Renal cortical epithelial cell (primary cell): ENCODE results near the gene FUCA1. TPM values are rescaled to one million over a fixed set of nuclear protein-coding genes. Genes with fewer than 3 reads are reported as not detected.
A peak's percentile ranks its signal among the peaks of the same experiment; 100 is the strongest.

Experiments used
- DNase-seq: peaks from one replicate; pipeline ENCODE4 v3.0.0-alpha.2; 2011; ENCODE audit warnings: low read depth
- total RNA-seq: library from RNA; depleted of rRNA; stranded (reverse); fragments of >200 nt; gene quantifications from 2 replicates; pipeline ENCODE4 v1.2.3, GENCODE V29; 2014

FUCA1 gene
- total RNA-seq, 1 donor from 2014 or later: 153 TPM

- DNase-seq: no peak
Measured at GRCh38 chr1:23801876-23802275, 66.2 kb downstream of the FUCA1 start.

DNA sequence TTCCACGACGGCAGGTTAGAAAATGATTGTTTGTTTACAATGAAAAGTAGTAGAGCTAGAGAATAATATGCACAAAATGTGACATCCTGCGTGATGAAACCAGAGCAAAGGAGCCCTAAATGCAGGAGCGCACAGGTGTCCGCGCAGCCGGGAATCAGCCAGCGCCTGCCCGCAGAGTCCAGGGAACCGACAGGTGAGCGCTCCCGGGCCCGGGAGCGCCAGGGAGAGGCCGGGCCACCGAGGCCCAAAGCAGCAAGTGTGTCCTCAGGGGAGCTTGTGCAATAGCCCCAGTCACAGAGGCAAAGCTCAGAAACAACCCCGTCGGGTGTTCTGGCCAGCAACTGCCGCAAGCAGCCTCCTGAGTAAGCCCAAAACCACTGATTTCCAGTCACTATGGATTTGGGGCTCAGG, 66.7 kb downstream of the FUCA1 start:
- no peak for DNase-seq

- DNase-seq: peak; percentile 82
Measured at GRCh38 chr1:23800400-23801337, 67.4 kb downstream of the FUCA1 start, which contains the start of gene GALE. GALE (minus strand) TSS chr1:23800754; CDS start chr1:23799007, 1,747 bp downstream.

GRCh38 chr1:23799570-23800399, 68.3 kb downstream of the FUCA1 start:
- DNase-seq: peak; percentile 93

DNA sequence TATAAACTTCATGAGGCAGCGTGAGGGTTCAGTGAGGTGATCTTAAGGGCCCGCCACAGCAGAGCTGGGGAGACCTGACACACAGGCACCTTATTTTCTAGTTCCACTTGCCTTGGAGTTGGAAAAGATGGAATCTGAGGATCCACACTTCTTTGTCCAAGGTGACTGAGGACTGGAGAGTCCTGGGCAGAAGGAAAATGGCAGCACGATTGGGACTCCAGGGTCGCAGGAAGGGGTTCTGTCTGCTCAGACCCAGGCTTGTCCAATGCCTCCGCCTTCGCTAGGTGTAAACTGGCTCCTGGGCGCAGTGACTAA, 68.9 kb downstream of the FUCA1 start:
- no peak for DNase-seq

DNA sequence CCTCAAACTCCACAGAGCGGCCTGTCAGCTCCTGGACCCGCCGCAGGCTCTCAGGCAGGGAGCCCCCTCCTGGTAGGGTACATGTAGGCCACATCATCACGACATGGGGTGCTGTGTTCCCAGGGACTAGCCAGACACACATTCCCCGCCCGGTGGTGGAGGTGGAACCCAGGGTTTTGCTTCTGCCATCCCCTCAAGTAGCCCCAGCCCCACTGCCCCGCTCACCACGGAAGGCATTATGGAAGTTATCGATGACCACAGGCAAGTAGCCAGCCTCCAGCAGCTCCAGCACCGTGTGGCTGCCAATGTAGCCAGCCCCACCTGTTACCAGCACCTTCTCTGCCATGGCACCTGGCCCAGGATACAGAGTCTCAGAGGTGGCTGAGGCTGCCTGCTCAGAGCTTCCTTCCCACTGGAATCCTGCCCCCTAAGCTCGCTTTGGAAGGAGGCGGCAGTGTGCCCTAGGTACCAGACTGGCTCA, 69.4 kb downstream of the FUCA1 start:
- no peak for DNase-seq

GRCh38 chr1:23797478-23798448, 70.3 kb downstream of the FUCA1 start:
- DNase-seq: no peak

GRCh38 chr1:23796466-23797271, 71.4 kb downstream of the FUCA1 start:
- DNase-seq: no peak

- no peak for DNase-seq
Measured at GRCh38 chr1:23795676-23796465, 72.2 kb downstream of the FUCA1 start.

Other genes with a start within 250 kb of the FUCA1 start
- 806 and 852 TPM in 2 replicates for gene RPL11, start 176.5 kb downstream of the FUCA1 start, total RNA-seq
- gene ELOA, start 124.8 kb downstream of the FUCA1 start, total RNA-seq: 20.0 and 28.1 TPM in 2 replicates
- 40.5 and 40.8 TPM in 2 replicates for gene PITHD1, start 89.9 kb downstream of the FUCA1 start, total RNA-seq
- 111 and 150 TPM in 2 replicates for gene LYPLA2, start 77.1 kb downstream of the FUCA1 start, total RNA-seq
- gene GALE, start 67.5 kb downstream of the FUCA1 start, total RNA-seq: 54.1 and 101 TPM in 2 replicates
- gene HMGCL, start 42.9 kb downstream of the FUCA1 start, total RNA-seq: 60.8 and 63.7 TPM in 2 replicates
- gene CNR2, start 45.1 kb upstream of the FUCA1 start, total RNA-seq: not detected in 2 replicates
- gene PNRC2, start 91.5 kb upstream of the FUCA1 start, total RNA-seq: 212 and 277 TPM in 2 replicates
- 87.5 and 132 TPM in 2 replicates for gene SRSF10, start 112.0 kb upstream of the FUCA1 start, total RNA-seq
- gene MYOM3, start 243.8 kb upstream of the FUCA1 start, total RNA-seq: 1.5 and 9.0 TPM in 2 replicates